HG03066 (cell line): ENCODE results near the gene SNAI3.

Experiments used
- ATAC-seq: cut with Tn5 transposase; IDR thresholded peaks from one replicate; pipeline ENCODE4 v1.9.1; 2021; ENCODE audit warnings: low read depth; ENCODE audit not compliant: unreplicated experiment

The SNAI3 gene

DNA sequence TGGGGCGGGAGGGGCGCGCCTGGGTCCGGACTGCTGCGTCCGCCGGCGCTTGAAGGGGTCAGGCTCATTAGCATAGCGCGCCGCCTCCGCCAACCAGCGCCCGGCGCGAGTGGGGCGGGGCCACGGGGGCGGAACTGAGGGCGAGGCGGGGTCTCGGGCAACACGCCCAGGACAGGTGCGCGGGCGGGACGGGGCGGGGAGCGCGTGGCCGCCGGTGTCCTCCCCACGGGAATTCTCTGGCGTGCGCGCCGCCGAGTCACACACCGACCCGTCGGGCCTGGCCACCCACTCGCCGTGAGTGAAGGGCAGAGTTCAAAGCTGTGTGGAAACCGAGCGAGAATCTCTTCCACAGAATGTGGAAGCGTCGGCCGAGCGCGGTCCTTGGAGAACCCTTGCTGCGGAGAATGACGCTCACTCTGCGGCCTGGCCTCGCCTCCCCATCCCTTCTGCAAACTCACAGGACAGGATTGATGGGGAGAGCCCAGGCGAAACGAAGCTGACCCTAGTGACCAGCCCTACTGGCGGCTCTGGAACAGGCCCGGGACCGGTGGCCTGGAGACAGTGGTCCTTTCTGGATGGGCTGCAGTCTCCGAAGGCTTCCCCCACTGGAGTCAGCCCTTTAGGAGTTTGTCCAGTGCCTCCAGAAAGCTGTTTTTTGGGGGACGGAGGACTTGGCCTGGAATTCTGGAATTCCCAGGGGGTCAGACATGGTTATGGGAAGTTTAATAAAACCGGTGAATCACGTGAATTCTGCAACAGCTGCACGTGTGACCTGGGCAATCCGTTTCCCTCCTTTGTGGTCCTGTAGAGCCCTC is at the start of gene SNAI3:
Gene SNAI3, minus strand, starts transcription at position 69 of the 815 bp plus-strand sequence. CDS start 101 bp downstream, outside the sequence.
- peak; percentile 50 for ATAC-seq

DNA sequence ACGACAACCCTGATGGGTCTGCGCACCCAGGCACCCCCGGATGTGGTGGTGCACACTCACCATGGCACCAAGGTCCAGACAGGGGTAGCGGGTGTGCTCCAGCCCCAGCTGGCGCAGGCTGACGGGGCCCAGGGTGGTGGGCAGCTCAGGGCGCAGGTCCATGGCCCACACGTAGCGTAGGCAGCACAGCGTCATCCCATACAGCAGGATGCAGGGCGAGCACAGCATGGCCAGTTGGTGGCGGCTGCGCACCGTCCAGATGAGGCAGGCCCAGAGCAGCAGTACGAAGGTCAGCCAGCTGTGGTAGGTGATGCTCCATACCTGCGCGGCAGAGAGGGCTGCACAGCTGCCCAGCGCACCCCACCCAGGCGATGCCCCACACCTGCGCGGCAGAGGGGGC is 49.8 kb upstream of the SNAI3 start:
- no peak for ATAC-seq

DNA sequence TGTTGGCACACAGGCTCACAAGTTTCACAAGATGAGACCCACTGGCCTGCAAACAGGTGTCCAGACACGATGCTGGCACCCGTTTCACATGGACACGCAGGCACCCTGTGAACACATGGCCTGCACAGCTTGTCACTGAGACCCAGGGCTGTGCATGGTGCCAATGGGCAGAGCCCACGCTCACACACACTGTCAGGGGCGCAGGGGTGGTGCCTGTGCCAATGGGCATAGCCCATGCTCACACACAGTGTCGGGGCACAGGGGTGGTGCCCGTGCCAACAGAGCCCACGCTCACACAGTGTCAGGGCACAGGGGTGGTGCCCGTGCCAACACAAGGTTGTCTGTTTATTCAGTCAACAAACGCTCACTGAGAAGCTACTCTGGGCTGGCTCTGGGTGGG is 49.3 kb upstream of the SNAI3 start:
- ATAC-seq: no peak

DNA sequence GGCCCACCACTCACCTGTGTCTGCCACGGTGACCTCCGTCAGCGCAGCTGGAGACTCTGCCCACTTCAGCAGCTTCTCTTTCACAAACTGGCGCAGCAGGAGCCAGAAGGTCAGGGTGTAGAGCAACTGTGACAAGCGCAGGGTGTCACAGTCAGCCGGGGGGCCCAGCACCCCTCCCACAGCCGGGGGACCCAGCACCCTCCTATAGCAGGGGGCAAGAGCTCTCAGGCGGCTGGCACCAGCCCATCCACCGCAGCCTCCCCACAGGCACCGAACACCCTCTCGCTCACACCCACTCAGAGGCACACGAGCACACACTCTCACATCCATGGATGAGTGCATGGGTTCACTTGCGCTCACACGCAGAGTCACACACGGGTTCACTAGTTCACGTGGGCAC is 48.8 kb upstream of the SNAI3 start:
- no peak for ATAC-seq

DNA sequence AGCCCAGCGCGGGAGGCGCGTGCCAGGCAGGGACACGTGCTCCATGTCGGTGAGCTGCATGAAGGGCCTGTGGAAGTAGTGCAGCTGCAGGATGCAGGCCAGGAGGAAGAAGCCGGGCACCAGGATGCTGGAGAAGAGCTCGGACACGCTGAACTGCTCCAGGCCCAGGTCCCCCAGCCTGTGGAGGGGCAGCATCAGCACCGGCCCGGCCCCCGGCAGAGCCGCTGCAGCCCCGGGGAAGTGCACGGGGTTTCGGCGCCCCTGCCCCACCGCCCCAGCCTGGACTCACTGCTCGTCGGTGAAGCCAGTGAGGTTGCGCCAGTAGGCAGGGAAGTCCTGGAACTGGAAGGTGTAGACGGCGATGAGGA is 48.0 kb upstream of the SNAI3 start:
- ATAC-seq: no peak

DNA sequence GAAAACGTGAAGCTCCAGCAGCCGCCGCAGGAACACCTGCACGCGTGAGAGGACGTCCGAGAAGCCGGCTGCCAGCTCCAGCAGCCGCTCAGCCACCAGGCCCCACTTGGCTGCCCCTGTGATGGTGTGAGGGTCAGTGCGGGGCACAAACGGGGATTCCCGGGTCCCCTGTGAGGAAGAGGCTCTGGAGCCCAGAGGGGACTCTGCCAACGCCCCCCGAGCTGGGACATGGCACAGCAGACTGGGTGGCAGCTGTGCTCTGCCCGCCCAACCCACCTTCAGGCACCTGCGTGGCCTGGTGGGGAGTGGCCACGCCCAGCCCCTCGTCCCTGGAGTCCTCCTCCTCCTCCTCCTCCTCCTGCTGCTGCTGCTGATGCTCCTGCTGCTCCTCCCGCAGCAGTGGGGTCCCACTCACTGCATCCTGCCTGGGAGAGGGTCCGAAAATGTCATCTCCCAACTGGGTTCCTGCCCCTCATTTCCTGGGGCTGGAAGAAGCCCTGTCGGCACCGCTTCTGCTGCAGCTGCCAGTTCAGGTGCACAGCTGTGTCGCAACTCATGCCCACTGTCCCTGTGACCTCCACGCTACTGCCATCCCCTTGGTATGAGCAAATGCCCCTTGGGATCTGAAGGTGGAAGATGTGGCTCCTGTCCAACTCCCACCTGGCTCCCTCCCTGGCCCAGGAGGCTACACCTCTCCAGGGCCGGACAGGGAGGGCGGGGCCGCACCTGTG is 47.5 kb upstream of the SNAI3 start:
- ATAC-seq: no peak

DNA sequence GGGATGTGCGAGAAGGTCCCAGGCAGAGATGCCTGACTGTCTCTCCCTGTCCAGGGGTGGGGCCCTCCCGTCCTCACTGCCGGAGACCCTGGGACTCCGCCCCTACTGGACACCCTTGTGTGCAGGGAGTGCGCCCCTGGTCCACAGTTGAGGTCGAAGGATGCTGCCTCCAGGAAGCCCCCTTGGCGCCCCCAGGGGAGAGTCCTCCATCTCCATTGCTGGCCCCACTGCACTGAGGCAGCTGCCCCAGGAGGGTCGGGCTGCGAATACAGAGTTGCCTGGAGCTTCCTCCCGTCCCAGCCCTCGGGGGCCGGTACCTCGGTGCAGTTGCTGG is 46.6 kb upstream of the SNAI3 start:
- ATAC-seq: no peak

DNA sequence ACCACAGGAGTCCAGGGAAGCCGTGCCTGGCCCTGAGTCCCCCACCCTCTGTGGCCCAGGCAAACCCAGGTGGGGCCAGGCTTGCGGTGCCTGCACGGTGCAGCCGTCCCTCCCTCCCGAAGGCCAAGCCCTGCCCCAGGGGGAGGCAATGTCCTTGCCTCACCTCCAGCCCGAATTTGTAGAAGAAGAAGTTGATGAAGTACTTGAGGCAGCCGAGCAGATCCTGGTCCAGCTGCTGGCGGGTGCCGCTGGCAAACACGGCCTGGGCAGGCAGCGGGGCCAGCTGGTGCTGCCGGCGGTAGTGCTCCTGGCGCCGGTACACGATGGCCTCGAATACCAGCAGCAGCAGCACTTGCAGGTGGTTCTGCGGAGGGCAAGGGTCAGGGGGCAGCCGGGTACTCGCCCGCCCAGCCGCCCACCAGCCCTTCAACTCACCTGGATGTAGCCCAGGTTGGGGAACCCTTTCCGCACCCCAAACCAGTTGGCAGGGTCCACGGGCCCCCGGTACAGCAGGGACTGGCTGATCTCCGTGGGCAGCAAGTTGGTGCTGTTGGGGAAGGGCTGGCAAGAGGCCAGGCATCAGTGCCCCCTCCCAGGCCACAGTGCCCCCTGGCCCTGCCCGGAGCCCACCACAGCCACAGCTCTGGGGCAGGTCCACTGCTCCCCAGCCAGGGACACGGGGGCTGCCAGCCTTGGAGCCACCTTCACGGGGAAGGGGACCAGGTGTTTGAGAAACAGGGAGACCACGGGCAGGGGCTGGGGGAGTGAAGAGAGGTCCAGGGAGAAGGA is 46.1 kb upstream of the SNAI3 start:
- ATAC-seq: no peak

DNA sequence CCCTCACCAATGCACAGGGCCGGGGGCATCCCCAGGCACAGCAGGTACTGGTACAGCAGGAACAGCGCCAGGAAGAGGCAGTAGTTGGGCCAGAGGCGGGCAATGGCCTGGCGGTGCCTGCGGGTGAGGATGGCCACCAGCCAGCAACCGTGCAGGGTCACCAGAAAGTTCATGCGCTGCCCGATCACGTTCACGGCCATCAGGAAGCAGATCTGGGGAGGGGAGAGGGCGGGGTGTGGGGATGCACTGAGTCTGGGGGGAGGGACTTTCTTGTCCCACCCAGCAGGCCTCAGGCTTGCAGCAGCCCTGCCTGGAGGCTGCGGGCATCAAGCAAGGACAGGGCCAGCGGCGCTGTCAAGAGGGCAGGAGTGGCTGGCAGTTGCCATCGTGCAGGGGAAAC is 45.4 kb upstream of the SNAI3 start:
- no peak for ATAC-seq

DNA sequence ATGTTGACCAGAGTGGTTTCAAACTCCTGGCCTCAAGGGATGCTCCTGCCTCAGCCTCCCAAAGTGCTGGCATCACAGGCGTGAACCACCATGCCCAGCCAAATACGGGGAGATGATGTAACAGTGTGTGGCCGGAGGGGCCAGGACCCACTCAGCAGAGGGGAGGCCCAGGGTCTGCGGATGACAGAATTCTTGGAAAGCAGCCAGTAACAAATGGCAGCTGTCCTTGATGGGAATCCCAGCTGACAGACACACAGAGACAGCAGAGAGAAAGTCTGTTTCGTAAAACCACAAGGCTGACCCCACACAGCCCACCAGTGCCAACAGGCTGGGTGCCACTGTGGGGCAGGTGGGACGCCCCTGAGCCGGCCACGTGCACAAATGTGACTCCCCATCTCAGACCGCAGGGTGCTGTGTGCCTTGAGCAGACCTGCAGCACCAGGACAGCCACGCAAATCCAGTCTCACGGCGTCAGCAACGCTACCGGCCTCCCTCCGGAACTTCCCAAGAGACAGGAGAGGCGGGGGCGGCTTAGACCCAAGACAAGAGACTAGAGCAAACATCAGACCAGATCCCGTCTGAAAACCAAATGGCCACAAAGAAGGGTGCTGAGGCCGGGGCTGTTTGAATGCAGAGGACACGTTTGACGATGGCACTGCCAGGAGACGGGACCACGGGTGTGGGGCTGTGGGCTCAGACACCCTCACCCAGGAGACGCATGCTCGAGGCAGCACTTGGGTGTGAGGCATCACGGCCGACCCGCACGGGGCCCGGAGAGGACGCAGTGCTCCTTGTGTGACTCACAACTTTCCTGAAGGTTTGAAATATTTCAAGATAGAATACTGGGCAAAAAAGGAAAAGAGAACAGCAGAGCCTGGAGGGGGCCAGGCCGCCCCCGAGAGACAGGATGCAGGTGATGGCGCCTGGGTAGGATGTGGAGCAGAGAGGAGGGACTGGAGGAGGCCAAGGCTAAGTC is 44.6 kb upstream of the SNAI3 start:
- no peak for ATAC-seq

DNA sequence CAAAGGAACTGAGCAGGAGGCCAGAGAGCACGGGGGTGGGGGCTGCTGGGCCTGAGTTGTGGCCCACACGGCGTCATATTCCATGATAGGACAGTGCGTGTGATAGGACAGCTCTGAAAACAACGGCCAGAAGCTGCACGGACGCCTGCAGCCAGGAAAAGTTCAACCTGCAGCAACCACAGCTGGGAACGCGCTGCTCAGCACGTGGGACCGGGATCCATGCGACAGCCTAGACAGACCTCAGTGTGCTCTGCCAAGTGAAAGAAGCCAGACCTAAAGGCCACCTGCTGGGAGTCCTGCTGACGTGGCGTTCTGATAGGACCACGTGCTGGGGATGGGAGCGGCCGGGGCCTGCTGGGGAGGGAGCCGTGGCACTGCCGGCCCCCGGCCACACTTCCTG is 41.6 kb upstream of the SNAI3 start:
- ATAC-seq: no peak

DNA sequence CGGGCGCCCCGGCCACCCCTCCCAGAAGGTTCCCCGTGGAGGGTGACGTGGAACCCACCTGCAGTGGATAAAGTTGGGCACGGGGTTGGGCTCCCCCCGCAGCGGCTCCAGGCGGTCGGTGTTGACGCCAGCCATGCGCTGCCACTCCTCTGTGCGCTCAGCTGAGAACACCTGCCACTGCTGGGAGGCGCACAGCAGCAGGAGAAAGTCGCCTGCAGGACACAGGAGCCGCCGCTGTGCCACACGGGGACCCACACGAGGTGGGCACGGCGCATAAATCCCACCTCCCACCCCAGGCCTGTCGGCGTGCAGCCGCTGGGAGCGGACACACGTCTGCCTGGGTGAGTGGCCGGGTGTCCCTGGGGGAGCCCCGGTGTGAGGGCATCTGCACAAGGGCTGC is 40.7 kb upstream of the SNAI3 start:
- no peak for ATAC-seq

DNA sequence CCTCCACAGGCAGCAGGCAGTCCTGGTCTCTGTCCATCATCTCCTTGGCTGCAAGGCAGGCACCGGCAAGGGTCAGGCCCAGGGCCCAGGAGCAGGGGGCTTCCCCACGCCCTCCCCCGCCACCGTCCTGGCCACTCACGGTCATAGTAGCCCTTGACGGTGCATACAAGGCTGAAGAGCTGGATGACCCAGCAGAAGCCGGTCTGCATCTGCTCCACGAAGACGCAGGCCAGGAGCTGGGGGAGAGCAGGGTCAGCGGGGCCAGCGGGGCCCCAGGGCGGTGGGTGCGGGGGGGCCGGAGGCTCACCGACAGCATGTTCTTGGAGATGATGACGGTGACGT is 40.1 kb upstream of the SNAI3 start:
- ATAC-seq: no peak

DNA sequence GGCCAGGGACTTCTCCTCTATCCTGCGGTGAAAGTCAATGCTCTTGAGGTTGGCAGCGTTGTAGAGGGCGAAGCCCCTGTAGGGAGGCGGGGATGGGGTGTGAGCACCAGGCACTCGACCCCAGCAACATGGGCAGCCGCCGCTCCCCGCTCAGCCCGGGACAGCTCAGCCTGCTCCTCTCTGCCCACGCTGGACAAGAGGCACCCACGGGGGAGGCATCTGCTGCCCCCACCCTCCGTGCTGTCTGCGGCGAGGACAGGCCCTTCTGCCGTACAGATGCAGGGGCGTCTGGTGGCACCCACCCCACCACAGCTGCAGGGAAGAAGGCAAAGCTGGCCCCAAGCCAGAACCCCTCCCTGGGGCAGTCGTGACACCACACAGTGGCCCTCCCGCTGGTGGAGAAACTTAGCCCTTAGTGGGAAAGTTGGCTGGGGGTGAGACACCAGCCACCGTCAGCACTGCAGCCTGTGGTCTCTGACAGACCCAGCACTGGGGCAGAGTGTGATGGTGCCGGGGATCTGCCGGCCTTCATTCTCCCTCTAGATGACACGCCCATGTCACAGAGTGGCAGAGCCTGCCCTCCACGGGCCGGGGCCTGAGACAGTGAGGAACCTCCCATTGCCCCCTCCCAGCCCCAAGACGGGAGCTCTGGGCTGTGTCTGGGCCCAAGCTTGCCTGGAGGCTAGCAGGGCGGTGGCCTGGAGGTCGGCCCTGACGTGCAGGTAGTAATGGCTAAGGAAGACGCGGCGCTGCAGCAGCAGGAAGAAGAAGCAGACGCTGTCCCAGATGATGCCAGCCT is 39.5 kb upstream of the SNAI3 start:
- ATAC-seq: no peak

DNA sequence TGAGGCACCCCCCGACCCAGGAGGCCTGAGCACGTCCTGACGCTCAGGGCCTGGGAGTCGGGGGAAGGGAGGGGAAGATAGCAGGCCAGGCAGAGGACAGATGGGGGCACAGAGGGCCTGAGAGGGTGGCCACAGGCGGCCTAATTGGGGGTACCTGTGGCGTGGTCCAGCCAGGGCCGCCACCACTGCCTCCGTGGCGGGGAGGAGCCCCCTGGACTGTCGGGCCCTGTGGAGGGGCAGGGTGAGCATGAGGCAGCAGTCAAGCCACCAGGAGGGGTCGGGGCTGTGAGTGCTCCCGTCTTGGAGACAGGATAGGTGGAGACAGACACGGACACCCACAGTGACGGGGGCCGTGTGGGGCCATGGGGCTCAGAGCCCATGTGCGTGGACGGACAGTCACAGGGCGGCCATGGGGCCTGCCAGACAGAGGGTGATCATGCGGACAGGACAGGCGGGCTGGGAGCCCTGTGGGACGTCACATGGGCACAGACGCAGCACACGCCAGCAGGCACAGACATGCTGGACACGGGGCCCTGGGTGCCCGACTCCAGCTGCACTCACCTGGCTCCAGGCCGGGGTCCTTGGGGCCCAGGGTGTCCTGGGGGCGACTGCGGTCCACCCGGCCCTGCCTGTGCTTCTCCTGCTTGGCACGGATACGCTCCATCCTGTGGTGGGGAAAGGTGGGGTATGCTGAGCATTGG is 38.7 kb upstream of the SNAI3 start:
- ATAC-seq: no peak

DNA sequence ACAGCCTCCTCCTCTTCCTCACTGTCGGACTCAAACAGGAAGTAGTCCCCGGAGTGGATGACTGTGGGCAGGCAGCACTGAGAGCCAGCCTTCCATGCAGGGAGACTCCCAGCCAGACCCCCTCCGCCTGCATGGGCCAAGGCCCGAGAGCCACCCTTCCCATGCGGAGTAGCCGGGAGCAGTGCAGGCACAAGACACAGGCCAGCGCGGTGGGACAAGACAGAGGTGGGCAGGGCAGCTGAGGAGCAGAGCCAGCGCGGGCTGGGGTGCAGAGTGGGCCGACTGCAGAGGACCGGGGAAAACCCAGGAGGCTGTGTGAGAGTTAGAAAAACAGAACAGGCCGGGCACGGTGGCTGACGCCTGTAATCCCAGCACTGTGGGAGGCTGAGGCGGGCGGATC is 37.6 kb upstream of the SNAI3 start:
- no peak for ATAC-seq

DNA sequence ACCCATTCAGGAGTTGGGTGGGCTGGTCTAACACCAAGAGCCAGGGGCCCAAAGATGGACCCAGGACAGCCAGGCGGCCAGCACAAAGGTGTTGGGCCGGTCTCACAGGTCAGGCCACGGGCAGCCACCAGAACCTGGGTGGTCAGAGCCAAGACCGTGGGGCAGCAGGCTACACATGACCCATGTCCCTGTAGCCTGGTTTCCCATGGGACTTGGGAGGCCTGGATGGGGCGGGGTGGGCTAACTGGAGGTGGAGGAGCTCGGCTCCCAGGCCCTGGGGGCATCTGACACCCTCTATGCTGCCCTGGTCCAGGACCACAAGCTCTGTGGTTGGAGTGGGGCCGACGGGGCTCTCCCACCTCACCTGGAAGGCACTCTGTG is 37.2 kb upstream of the SNAI3 start:
- ATAC-seq: no peak

DNA sequence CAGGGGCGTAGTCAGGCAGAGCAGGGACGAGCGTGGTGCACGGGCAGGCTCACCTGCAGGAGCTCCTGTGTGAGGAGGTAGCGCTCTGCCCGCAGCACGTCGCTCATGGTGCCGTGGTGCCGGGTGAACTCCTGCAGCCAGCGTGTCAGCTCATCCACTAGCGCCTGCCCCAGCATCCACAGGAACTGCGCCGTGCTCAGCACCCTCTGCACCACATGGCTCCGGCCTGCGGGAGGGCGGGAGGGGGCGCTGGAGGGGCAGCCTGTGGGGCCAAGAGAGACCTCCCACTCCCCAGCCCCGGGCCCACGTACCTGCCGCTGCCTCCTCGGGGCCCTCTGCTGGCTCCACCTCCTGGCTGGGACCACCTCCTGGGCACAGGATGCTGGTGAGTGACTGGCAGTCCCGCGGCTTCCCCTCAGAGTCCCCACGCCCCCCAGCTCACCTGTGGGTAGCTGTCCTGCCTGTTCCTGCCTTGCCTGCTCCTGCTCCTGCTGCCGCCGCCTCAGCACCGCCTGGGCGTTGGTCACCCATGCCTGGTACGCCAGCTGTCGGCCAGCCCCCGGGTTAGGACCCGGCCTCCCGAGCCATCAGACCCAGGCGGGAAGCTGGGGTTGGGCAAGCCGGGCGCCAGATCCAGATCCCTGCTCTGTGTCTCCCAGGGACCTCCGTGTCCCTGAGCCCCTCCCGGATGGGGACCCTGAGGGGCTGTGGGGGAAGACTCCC is 36.6 kb upstream of the SNAI3 start:
- no peak for ATAC-seq
